Peyer's patch (tissue), 4 donors: ENCODE data around the gene MARVELD3.

ENCODE experiments used
- CTCF ChIP-seq, 6 experiments: fragments of 450-650 bp in 4 of 6; fragments of 200-600 bp in 2 of 6; sonication (generic) in 1 of 6; IDR thresholded peaks; one replicate each; pipeline ENCODE4 v1.5.1; 2017 to 2019; ENCODE audit warnings: antibody characterized with exemption in 6 of 6, mild to moderate bottlenecking in 3 of 6, moderate library complexity in 1 of 6
- POLR2A ChIP-seq, 2 donors: fragments of 450-650 bp; IDR thresholded peaks; one replicate each; pipeline ENCODE4 v1.5.1; 2017; ENCODE audit warnings: antibody characterized with exemption in 2 of 2, mild to moderate bottlenecking in 2 of 2, moderate library complexity in 2 of 2

DNA sequence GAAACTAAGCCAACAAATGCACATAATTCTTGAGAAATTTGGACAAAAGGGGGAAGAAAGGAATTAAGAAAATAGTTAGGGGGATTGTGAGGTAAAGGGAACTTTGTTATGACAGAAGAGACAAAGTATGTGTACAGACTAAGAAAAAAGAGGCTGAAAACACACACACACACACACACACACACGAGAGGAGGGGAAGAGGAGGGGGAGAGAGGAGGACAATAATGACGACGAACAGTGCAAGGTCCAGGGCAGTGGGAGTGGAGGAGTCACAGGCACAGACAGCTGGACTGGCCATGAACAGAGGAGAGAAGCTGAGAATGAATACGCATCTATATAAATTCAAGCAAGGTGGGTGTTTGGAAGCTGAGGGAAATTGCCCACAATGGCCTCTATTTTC lies 44.6 kb downstream of the MARVELD3 start:
- TF ChIP-seq CTCF (IDR thresholded peaks at IDR 0.05) (no peak), POLR2A (IDR thresholded peaks at IDR 0.05) (peak in 1 of 2 donors; percentile 68)
